Parathyroid adenoma (tissue), 2 donors: ENCODE measurements around the gene CC2D1B.
"Not testable (repeated sequence)": the region's sequence is repeated elsewhere in the genome, so short reads cannot be mapped to it uniquely, and the experiment has no call there.

Experiments used
- H2AFZ ChIP-seq: fragments of 300-600 bp; sonication (generic); one replicate; pipeline ENCODE4 v1.7.0; 2017; ENCODE audit warnings: antibody characterized with exemption, mild to moderate bottlenecking
- H3K27ac ChIP-seq: fragments of 300-600 bp; sonication (generic); one replicate; pipeline ENCODE4 v1.7.0; 2017
- H3K27me3 ChIP-seq: fragments of 300-600 bp; sonication (generic); one replicate; pipeline ENCODE4 v1.7.0; 2017; ENCODE audit warnings: low read length; ENCODE audit not compliant: control insufficient read depth, insufficient read depth
- H3K36me3 ChIP-seq: fragments of 300-600 bp; sonication (generic); one replicate; pipeline ENCODE4 v1.7.0; 2017; ENCODE audit warnings: low read length; ENCODE audit not compliant: control insufficient read depth, insufficient read depth
- H3K4me1 ChIP-seq: fragments of 300-600 bp; sonication (generic); one replicate; pipeline ENCODE4 v1.7.0; 2017; ENCODE audit warnings: control low read depth
- H3K4me2 ChIP-seq: fragments of 300-600 bp; sonication (generic); one replicate; pipeline ENCODE4 v1.7.0; 2017; ENCODE audit warnings: low read length
- H3K4me3 ChIP-seq: fragments of 300-600 bp; sonication (generic); one replicate; pipeline ENCODE4 v1.7.0; 2017; ENCODE audit warnings: low read depth, low read length
- H3K79me2 ChIP-seq: fragments of 300-600 bp; sonication (generic); one replicate; pipeline ENCODE4 v1.7.0; 2017; ENCODE audit warnings: control low read depth
- H3K9ac ChIP-seq: fragments of 300-600 bp; sonication (generic); one replicate; pipeline ENCODE4 v1.7.0; 2017; ENCODE audit warnings: mild to moderate bottlenecking
- H3K9me3 ChIP-seq: fragments of 300-600 bp; sonication (generic); one replicate; pipeline ENCODE4 v1.7.0; 2017; ENCODE audit warnings: low read length; ENCODE audit not compliant: control insufficient read depth
- CTCF ChIP-seq: fragments of 300-600 bp; sonication (generic); IDR thresholded peaks from one replicate; pipeline ENCODE4 v1.7.0; 2017; ENCODE audit warnings: antibody characterized with exemption, mild to moderate bottlenecking
- donor health status: primary hyperparathyroidism.

CC2D1B gene

GRCh38 chr1:52399629-52400028 is 33.6 kb upstream of the CC2D1B start:
- Histone ChIP-seq H3K9ac (no peak overlapping the region), H3K79me2 (no peaks in the 10 kb centered on the region), H3K9me3 (no peaks in the 10 kb centered on the region), H3K4me3 (no peak overlapping the region), H3K36me3 (no peaks in the 10 kb centered on the region), H3K27ac (no peak overlapping the region), H2AFZ (no peak overlapping the region), H3K4me1 (no peaks in the 10 kb centered on the region), H3K4me2 (no peak overlapping the region), H3K27me3 (no peaks in the 10 kb centered on the region)
- no peak for TF ChIP-seq CTCF

GRCh38 chr1:52393174-52393573 is 27.2 kb upstream of the CC2D1B start:
- no peak overlapping the region for H3K4me2 ChIP-seq
- H2AFZ ChIP-seq: no peak overlapping the region
- H3K9me3 ChIP-seq: no peaks in the 10 kb centered on the region
- no peak overlapping the region for H3K27ac ChIP-seq
- H3K36me3 ChIP-seq: no peaks in the 10 kb centered on the region
- TF ChIP-seq CTCF: no peak
- H3K4me3 ChIP-seq: no peak overlapping the region
- H3K9ac ChIP-seq: no peak overlapping the region
- no peaks in the 10 kb centered on the region for H3K27me3 ChIP-seq
- no peaks in the 10 kb centered on the region for H3K79me2 ChIP-seq
- no peaks in the 10 kb centered on the region for H3K4me1 ChIP-seq

- H2AFZ ChIP-seq: no peak overlapping the region
- no peak for TF ChIP-seq CTCF
- no peak overlapping the region for H3K9ac ChIP-seq
- no peak overlapping the region for H3K27ac ChIP-seq
- H3K4me2 ChIP-seq: no peak overlapping the region
- no peaks in the 10 kb centered on the region for H3K27me3 ChIP-seq
- H3K9me3 ChIP-seq: no peaks in the 10 kb centered on the region
- no peaks in the 10 kb centered on the region for H3K36me3 ChIP-seq
- no peaks in the 10 kb centered on the region for H3K79me2 ChIP-seq
- no peaks in the 10 kb centered on the region for H3K4me1 ChIP-seq
- no peak overlapping the region for H3K4me3 ChIP-seq
These were observed 20.5 kb upstream of the CC2D1B start for GRCh38 chr1:52386458-52386857.

- Histone ChIP-seq H3K79me2 (no peaks in the 10 kb centered on the region), H2AFZ (no peak overlapping the region), H3K27ac (no peak overlapping the region), H3K4me1 (no peaks in the 10 kb centered on the region), H3K9me3 (no peaks in the 10 kb centered on the region), H3K9ac (no peak overlapping the region), H3K4me3 (no peak overlapping the region), H3K4me2 (no peak overlapping the region), H3K36me3 (no peaks in the 10 kb centered on the region), H3K27me3 (no peaks in the 10 kb centered on the region)
- TF ChIP-seq CTCF: no peak
These were observed 19.4 kb upstream of the CC2D1B start for GRCh38 chr1:52385376-52385775.

DNA sequence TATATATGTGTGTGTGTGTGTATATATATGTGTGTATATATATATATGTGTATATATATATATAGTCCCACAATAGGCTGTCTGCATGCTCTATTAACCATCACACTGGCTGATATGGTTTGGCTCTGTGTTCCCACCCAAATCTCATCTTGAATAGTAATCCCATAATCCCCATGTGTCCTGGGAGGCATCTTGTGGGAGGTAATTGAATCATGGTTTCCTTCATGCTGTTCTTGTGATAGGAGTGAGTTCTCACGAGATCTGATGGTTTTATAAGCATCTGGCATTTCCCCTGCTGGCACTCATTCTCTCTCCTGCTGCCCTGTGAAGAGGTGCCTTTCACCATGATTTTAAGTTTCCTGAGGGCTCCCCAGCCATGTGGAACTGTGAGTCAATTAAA is 3.8 kb upstream of the CC2D1B start:
- not testable (repeated sequence) for H3K27ac ChIP-seq, H3K79me2 ChIP-seq, H3K9me3 ChIP-seq, H2AFZ ChIP-seq, H3K4me2 ChIP-seq, H3K27me3 ChIP-seq, H3K4me3 ChIP-seq, H3K36me3 ChIP-seq, H3K9ac ChIP-seq, H3K4me1 ChIP-seq
